Measurements from ENCODE around the gene CATSPER3. TPM values are rescaled to one million over a fixed set of nuclear protein-coding genes. Genes with fewer than 3 reads are reported as not detected.

The CATSPER3 gene
- total and polyA plus RNA-seq, 4 experiments from 2014 or later: 0.68 to 1.8 (median 0.94) TPM; not detected in 1

GRCh38 chr5:135016861-135017290 is 49.2 kb downstream of the CATSPER3 start:
- no peaks in the 10 kb centered on the region for H3K36me3 Mint-ChIP-seq
- H3K27ac Mint-ChIP-seq: no peak overlapping the region
- CTCF ChIA-PET (ENCODE audit: partially characterized antibody): no interaction called here
- DNase-seq: no peak
- Histone ChIP-seq H3K27me3 (ENCODE audit: insufficient read depth, low read length) (no peaks in the 10 kb centered on the region), H3K4me3 (ENCODE audit: low read length in 2 of 2) (no peak overlapping the region), H3K9me3 (ENCODE audit: control insufficient read depth in 1 of 2, low read length in 2 of 2) (no peaks in the 10 kb centered on the region), H3K27ac (ENCODE audit: low read depth, low read length) (no peak overlapping the region), H3K4me1 (ENCODE audit: insufficient read depth, low read length) (no peaks in the 10 kb centered on the region), H3K36me3 (ENCODE audit: insufficient read depth, low read length) (no peaks in the 10 kb centered on the region)
- POLR2A ChIA-PET (ENCODE audit: partially characterized antibody): no interaction called here
- H3K4me1 Mint-ChIP-seq: no peaks in the 10 kb centered on the region
- H3K9me3 Mint-ChIP-seq: no peaks in the 10 kb centered on the region
- peaks cover 0 to 4% of the 10 kb centered on the region in 2 donors for H3K27me3 Mint-ChIP-seq
- intact Hi-C loops (cut with micrococcal nuclease): no loop called here
- H3K4me3 Mint-ChIP-seq: no peak overlapping the region

- Histone ChIP-seq H3K36me3 (ENCODE audit: insufficient read depth, low read length) (no peaks in the 10 kb centered on the region), H3K27me3 (ENCODE audit: insufficient read depth, low read length) (no peaks in the 10 kb centered on the region), H3K9me3 (ENCODE audit: control insufficient read depth in 1 of 2, low read length in 2 of 2) (no peaks in the 10 kb centered on the region), H3K27ac (ENCODE audit: low read depth, low read length) (no peak overlapping the region), H3K4me1 (ENCODE audit: insufficient read depth, low read length) (no peaks in the 10 kb centered on the region), H3K4me3 (ENCODE audit: low read length in 2 of 2) (no peak overlapping the region)
- no peak for DNase-seq
- CTCF ChIA-PET (ENCODE audit: partially characterized antibody): no interaction called here
- no peaks in the 10 kb centered on the region for H3K36me3 Mint-ChIP-seq
- H3K4me3 Mint-ChIP-seq: no peak overlapping the region
- no peaks in the 10 kb centered on the region for H3K4me1 Mint-ChIP-seq
- POLR2A ChIA-PET (ENCODE audit: partially characterized antibody): no interaction called here
- no peak overlapping the region for H3K27ac Mint-ChIP-seq
- H3K9me3 Mint-ChIP-seq: no peaks in the 10 kb centered on the region
- intact Hi-C loops (cut with micrococcal nuclease): no loop called here
- peaks cover 2 to 6% of the 10 kb centered on the region in 2 donors for H3K27me3 Mint-ChIP-seq
These were observed 50.8 kb downstream of the CATSPER3 start for GRCh38 chr5:135018457-135018856.

GRCh38 chr5:135019314-135019713 is 51.6 kb downstream of the CATSPER3 start:
- intact Hi-C loops (cut with micrococcal nuclease): no loop called here
- Mint-ChIP-seq H3K27me3 (peaks cover 2 to 6% of the 10 kb centered on the region in 2 donors), H3K36me3 (no peaks in the 10 kb centered on the region), H3K4me1 (no peaks in the 10 kb centered on the region), H3K9me3 (no peaks in the 10 kb centered on the region), H3K27ac (no peak overlapping the region), H3K4me3 (no peak overlapping the region)
- H3K36me3 ChIP-seq (ENCODE audit: insufficient read depth, low read length): no peaks in the 10 kb centered on the region
- H3K27ac ChIP-seq (ENCODE audit: low read depth, low read length): no peak overlapping the region
- DNase-seq: no peak
- H3K4me1 ChIP-seq (ENCODE audit: insufficient read depth, low read length): no peaks in the 10 kb centered on the region
- H3K4me3 ChIP-seq (ENCODE audit: low read length in 2 of 2): no peak overlapping the region
- ChIA-PET POLR2A (ENCODE audit: partially characterized antibody) (no interaction called here), CTCF (ENCODE audit: partially characterized antibody) (no interaction called here)
- no peaks in the 10 kb centered on the region for H3K27me3 ChIP-seq (ENCODE audit: insufficient read depth, low read length)
- H3K9me3 ChIP-seq (ENCODE audit: control insufficient read depth in 1 of 2, low read length in 2 of 2): no peaks in the 10 kb centered on the region

GRCh38 chr5:135020111-135020895 is 52.6 kb downstream of the CATSPER3 start:
- no peak for DNase-seq
- POLR2A ChIA-PET (ENCODE audit: partially characterized antibody): no interaction called here
- H3K36me3 Mint-ChIP-seq: no peaks in the 10 kb centered on the region
- no peak overlapping the region for H3K27ac Mint-ChIP-seq
- Histone ChIP-seq H3K27me3 (ENCODE audit: insufficient read depth, low read length) (no peaks in the 10 kb centered on the region), H3K9me3 (ENCODE audit: control insufficient read depth in 1 of 2, low read length in 2 of 2) (no peaks in the 10 kb centered on the region), H3K27ac (ENCODE audit: low read depth, low read length) (no peak overlapping the region), H3K4me1 (ENCODE audit: insufficient read depth, low read length) (no peaks in the 10 kb centered on the region), H3K4me3 (ENCODE audit: low read length in 2 of 2) (no peak overlapping the region), H3K36me3 (ENCODE audit: insufficient read depth, low read length) (no peaks in the 10 kb centered on the region)
- CTCF ChIA-PET (ENCODE audit: partially characterized antibody): no interaction called here
- no peaks in the 10 kb centered on the region for H3K9me3 Mint-ChIP-seq
- H3K27me3 Mint-ChIP-seq: peaks cover 7 to 10% of the 10 kb centered on the region in 2 donors
- intact Hi-C loops (cut with micrococcal nuclease): no loop called here
- no peak overlapping the region for H3K4me3 Mint-ChIP-seq
- H3K4me1 Mint-ChIP-seq: no peaks in the 10 kb centered on the region

- Histone ChIP-seq H3K4me1 (ENCODE audit: insufficient read depth, low read length) (peaks cover under 1% of the 10 kb centered on the region), H3K27ac (ENCODE audit: low read depth, low read length) (no peak overlapping the region), H3K27me3 (ENCODE audit: insufficient read depth, low read length) (peaks cover 14% of the 10 kb centered on the region), H3K9me3 (ENCODE audit: control insufficient read depth in 1 of 2, low read length in 2 of 2) (no peaks in the 10 kb centered on the region), H3K4me3 (ENCODE audit: low read length in 2 of 2) (no peak overlapping the region), H3K36me3 (ENCODE audit: insufficient read depth, low read length) (no peaks in the 10 kb centered on the region)
- H3K9me3 Mint-ChIP-seq: peaks cover 0 to 9% (median 2%) of the 10 kb centered on the region in 8 donors
- H3K36me3 Mint-ChIP-seq: peaks cover 0 to 3% of the 10 kb centered on the region in 2 donors
- H3K4me1 Mint-ChIP-seq: peaks cover 8 to 14% (median 10%) of the 10 kb centered on the region in 4 donors
- DNase-seq: no peak
- CTCF ChIA-PET (ENCODE audit: partially characterized antibody): no interaction called here
- peaks cover 27 to 29% of the 10 kb centered on the region in 2 donors for H3K27me3 Mint-ChIP-seq
- no peak overlapping the region for H3K27ac Mint-ChIP-seq
- no peak overlapping the region for H3K4me3 Mint-ChIP-seq
- POLR2A ChIA-PET (ENCODE audit: partially characterized antibody): no interaction called here
- intact Hi-C loops (cut with micrococcal nuclease): no loop called here
These were observed 57.4 kb downstream of the CATSPER3 start for GRCh38 chr5:135024956-135025729.

- peaks cover 0 to 9% (median 2%) of the 10 kb centered on the region in 8 donors for H3K9me3 Mint-ChIP-seq
- peaks cover 11 to 22% (median 15%) of the 10 kb centered on the region in 4 donors for H3K4me1 Mint-ChIP-seq
- no peak overlapping the region for H3K27ac Mint-ChIP-seq
- intact Hi-C loops (cut with micrococcal nuclease): no loop called here
- H3K4me1 ChIP-seq (ENCODE audit: insufficient read depth, low read length): peaks cover 8% of the 10 kb centered on the region
- CTCF ChIA-PET (ENCODE audit: partially characterized antibody): no interaction called here
- H3K4me3 ChIP-seq (ENCODE audit: low read length in 2 of 2): no peak overlapping the region
- peaks cover 0 to 3% of the 10 kb centered on the region in 2 donors for H3K36me3 Mint-ChIP-seq
- POLR2A ChIA-PET (ENCODE audit: partially characterized antibody): no interaction called here
- no peaks in the 10 kb centered on the region for H3K9me3 ChIP-seq (ENCODE audit: control insufficient read depth in 1 of 2, low read length in 2 of 2)
- no peak overlapping the region for H3K4me3 Mint-ChIP-seq
- H3K27ac ChIP-seq (ENCODE audit: low read depth, low read length): no peak overlapping the region
- no peak for DNase-seq
- peaks cover 33 to 34% of the 10 kb centered on the region in 2 donors for H3K27me3 Mint-ChIP-seq
- no peaks in the 10 kb centered on the region for H3K36me3 ChIP-seq (ENCODE audit: insufficient read depth, low read length)
- peaks cover 18% of the 10 kb centered on the region for H3K27me3 ChIP-seq (ENCODE audit: insufficient read depth, low read length)
These were observed 58.3 kb downstream of the CATSPER3 start for GRCh38 chr5:135025730-135026644.

Data from CD4-positive, alpha-beta memory T cell (primary cell).